K562 (cell line): ENCODE measurements around the gene RHOC. TPM values are rescaled to one million over a fixed set of nuclear protein-coding genes. Genes with fewer than 3 reads are reported as not detected.
A peak's percentile ranks its signal among the peaks of the same experiment; 100 is the strongest.

Experiments
- ATF7 ChIP-seq: fragments of 450-650 bp; IDR thresholded peaks from 2 replicates; pipeline ENCODE4 v1.7.1; 2014; ENCODE audit warnings: mild to moderate bottlenecking, moderate library complexity
- BHLHE40 ChIP-seq: IDR thresholded peaks from 2 replicates; pipeline ENCODE4 v1.6.1; 2011; ENCODE audit warnings: low read length, improper control_type of control experiment
- CREB1 ChIP-seq, 2 experiments: sonication (generic) in 1 of 2; formaldehyde crosslinking in 1 of 2; IDR thresholded peaks; 2 replicates each; pipeline versions ENCODE4 v1.6.1 to v1.8.0; 2012 to 2022; ENCODE audit warnings: inconsistent platforms in 1 of 2, mild to moderate bottlenecking in 1 of 2, missing genetic modification reagents in 1 of 2, moderate library complexity in 1 of 2
- CREB3L1 ChIP-seq: fragments of 450-650 bp; IDR thresholded peaks from 2 replicates; pipeline ENCODE4 v1.6.1; 2014; ENCODE audit warnings: low read depth, mild to moderate bottlenecking, moderate library complexity, borderline replicate concordance
- KAT2B ChIP-seq: IDR thresholded peaks from one replicate; pipeline ENCODE4 v1.6.1; 2012; ENCODE audit warnings: low read depth, mild to moderate bottlenecking, control low read depth, inconsistent platforms, low read length, moderate library complexity
- KDM2B ChIP-seq: fragments of 250-450 bp; sonication (Bioruptor Pico); IDR thresholded peaks from 2 replicates; pipeline ENCODE4 v1.8.0; 2021; ENCODE audit warnings: mild to moderate bottlenecking, moderate library complexity
- RBM39 ChIP-seq: fragments of 200-400 bp; formaldehyde crosslinking; optimal IDR thresholded peaks from 2 replicates; pipeline ENCODE3; 2018; ENCODE audit warnings: low read depth, low read length
- SFPQ ChIP-seq: fragments of 200-400 bp; formaldehyde crosslinking; IDR thresholded peaks from 2 replicates; pipeline ENCODE4 v1.6.1; 2017; ENCODE audit warnings: mild to moderate bottlenecking, low read depth, low read length, moderate library complexity
- SMAD4 ChIP-seq: fragments of 250-450 bp; sonication (Bioruptor Pico); conservative IDR thresholded peaks from 2 replicates; pipeline ENCODE4 v1.8.0; 2021; ENCODE audit warnings: inconsistent platforms, mild to moderate bottlenecking, moderate library complexity
- TAF7 ChIP-seq: fragments of 450-650 bp; IDR thresholded peaks from 2 replicates; pipeline ENCODE4 v1.6.1; 2016; ENCODE audit warnings: missing genetic modification characterization, missing compliant biosample characterization
- TBP ChIP-seq: optimal IDR thresholded peaks from 2 replicates; pipeline ENCODE3; 2011; ENCODE audit warnings: low read depth, low read length, improper control_type of control experiment
- TFE3 ChIP-seq: fragments of 450-650 bp; formaldehyde crosslinking; IDR thresholded peaks from 2 replicates; pipeline ENCODE4 v1.4.0; 2020; ENCODE audit warnings: mild to moderate bottlenecking, mixed read lengths
- THRB ChIP-seq: fragments of 450-650 bp; formaldehyde crosslinking; conservative IDR thresholded peaks from 2 replicates; pipeline ENCODE4 v1.4.0; 2022; ENCODE audit warnings: mild to moderate bottlenecking, missing genetic modification characterization
- ZFP36 ChIP-seq: fragments of 150-350 bp; IDR thresholded peaks from 2 replicates; pipeline ENCODE4 v1.6.1; 2018; ENCODE audit warnings: low read length, low read depth; ENCODE audit not compliant: partially characterized antibody
- ZNF449 ChIP-seq: fragments of 250-450 bp; sonication (Bioruptor Pico); IDR thresholded peaks from 2 replicates; pipeline ENCODE4 v1.8.0; 2022; ENCODE audit warnings: moderate library complexity, mild to moderate bottlenecking, inconsistent platforms
- polyA plus RNA-seq, 8 experiments: library from polyadenylated mRNA; depleted of rRNA in 4 of 8; stranded (reverse) in 5 of 8; unstranded in 3 of 8; fragments of >200 nt; fragmentation: Nextera tagmentation in 2 of 8; fragmentation: Illumina TruSeq in 1 of 8; extraction: Ambion mirVana in 2 of 8; extraction: Trizol in 1 of 8; gene quantifications; 2 replicates each; pipeline versions ENCODE4 v1.2.1 to v1.2.3, GENCODE V29; 2011 to 2014; ENCODE audit warnings: inconsistent platforms in 1 of 8, missing spikeins in 1 of 8
- total RNA-seq, 7 experiments: library from RNA; depleted of rRNA in 6 of 7; stranded (reverse); fragments of >200 nt in 6 of 7; fragmentation: Illumina TruSeq in 2 of 7; extraction: Trizol in 2 of 7; gene quantifications; 2 replicates each; pipeline versions ENCODE4 v1.2.1 to v1.2.3, GENCODE V29; 2011 to 2021; ENCODE audit warnings: low replicate concordance in 1 of 7
- TF ChIP-seq, protein P1 (sequence below), 2 experiments: fragments of 450-650 bp in 1 of 2; sonication (generic) in 1 of 2; formaldehyde crosslinking in 1 of 2; IDR thresholded peaks in 1 of 2; conservative IDR thresholded peaks in 1 of 2; 2 replicates each; pipeline versions ENCODE4 v1.6.1 to v1.8.1; 2016 to 2023; ENCODE audit warnings: mild to moderate bottlenecking in 2 of 2, moderate library complexity in 2 of 2, inconsistent platforms in 1 of 2, missing genetic modification reagents in 1 of 2

RHOC gene
- total and polyA plus RNA-seq, 9 of the 15 experiments (the other 6 are each of a cell fraction or from before 2014, with no cell fraction given), result 35.2 to 364 (median 204) TPM

GRCh38 chr1:112716133-112716720 lies 9.3 kb upstream of the RHOC start (continued):
- TF ChIP-seq SMAD4 (CRISPR knock-in tag) (peak; percentile 42), KDM2B (CRISPR knock-in tag) (0 out of 2 replicates have a peak, but pooled peaks have one; percentile 73), CREB3L1 (no peak), KAT2B (no peak), RBM39 (peak; percentile 61), BHLHE40 (no peak), ZFP36 (peak; percentile 34), SFPQ (no peak), CREB1 (IDR thresholded peaks at IDR 0.05) (no peak), CREB1 (CRISPR knock-in tag; IDR thresholded peaks at IDR 0.05) (no peak), TBP (peak; percentile 23), ATF7 (peak; percentile 28), TFE3 (CRISPR knock-in tag) (no peak), THRB (CRISPR knock-in tag) (0 out of 2 replicates have a peak, but pooled peaks have one; percentile 70), TAF7 (tag) (peak; percentile 21; the same call in 1 of the 2 replicates), ZNF449 (CRISPR knock-in tag) (0 out of 2 replicates have a peak, but pooled peaks have one; percentile 9)
- TF ChIP-seq, protein P1, sequence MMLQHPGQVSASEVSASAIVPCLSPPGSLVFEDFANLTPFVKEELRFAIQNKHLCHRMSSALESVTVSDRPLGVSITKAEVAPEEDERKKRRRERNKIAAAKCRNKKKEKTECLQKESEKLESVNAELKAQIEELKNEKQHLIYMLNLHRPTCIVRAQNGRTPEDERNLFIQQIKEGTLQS (IDR thresholded peaks at IDR 0.05), result no peak
- TF ChIP-seq, protein P1 (CRISPR knock-in tag; conservative IDR thresholded peaks at IDR 0.05), result peak; percentile 70; the same call in 1 of the 2 replicates
